Hepatocyte (in vitro differentiated cells): ENCODE results near the gene ERCC3.

ENCODE experiments used
- CTCF ChIP-seq: fragments of 200-600 bp; sonication (generic); IDR thresholded peaks from 2 replicates; pipeline ENCODE4 v1.5.1; 2016; ENCODE audit warnings: antibody characterized with exemption, mild to moderate bottlenecking; ENCODE audit not compliant: poor library complexity
- EZH2 ChIP-seq: fragments of 200-600 bp; sonication (generic); IDR thresholded peaks from 2 replicates; pipeline ENCODE4 v1.6.1; 2016; ENCODE audit warnings: antibody characterized with exemption, mild to moderate bottlenecking, borderline replicate concordance

DNA sequence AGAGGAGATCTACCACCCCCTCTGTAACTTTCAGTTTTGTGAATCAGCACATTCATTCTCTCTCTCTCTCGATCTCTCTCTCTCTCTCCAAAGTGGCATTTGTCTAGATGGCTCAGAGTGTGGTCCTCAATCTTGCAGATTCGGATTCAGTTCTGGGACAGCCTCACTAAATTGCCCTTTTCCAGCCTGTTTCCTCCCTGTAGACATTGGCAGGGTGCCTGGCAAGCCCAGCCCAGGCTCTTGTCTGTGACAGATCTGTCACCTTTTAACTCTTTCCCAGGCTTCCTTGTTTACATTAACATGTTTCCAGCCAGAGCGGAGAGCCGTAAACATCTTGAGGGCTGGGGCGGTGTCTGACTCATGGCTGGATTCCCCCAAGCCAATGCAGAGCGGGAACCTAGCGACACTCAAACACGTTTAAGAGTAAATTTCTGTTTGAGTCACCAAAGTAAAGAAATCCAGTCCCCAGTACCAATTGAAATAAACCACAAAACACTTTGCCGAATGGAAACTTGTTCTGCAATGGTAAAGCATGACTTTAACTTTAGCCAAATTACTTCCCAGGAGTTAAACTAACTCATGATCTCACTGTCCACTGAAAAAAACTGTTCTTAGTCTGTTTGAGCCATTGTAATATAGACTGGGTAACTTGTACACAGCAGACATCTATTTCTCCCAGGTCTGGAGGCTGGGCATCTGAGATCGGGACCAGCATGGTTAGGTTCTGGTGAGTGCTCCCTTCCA, 67.3 kb downstream of the ERCC3 start:
- no peak for TF ChIP-seq CTCF
- TF ChIP-seq EZH2 = no peak
